Nephron (organoid): ENCODE data around the gene ASF1A.

ENCODE experiments used
- H3K27ac Mint-ChIP-seq, 3 experiments: 2 replicates each; pipeline ENCODE4 v1.8.0; 2020; ENCODE audit warnings: mixed read lengths in 3 of 3, mild to moderate bottlenecking in 2 of 3, moderate library complexity in 1 of 3
- H3K27me3 Mint-ChIP-seq: 2 replicates; pipeline ENCODE4 v1.8.0; 2021; ENCODE audit warnings: low read depth, mild to moderate bottlenecking, moderate library complexity, mixed read lengths
- H3K36me3 Mint-ChIP-seq: 2 replicates; pipeline ENCODE4 v1.8.0; 2020; ENCODE audit warnings: low read depth, mixed read lengths
- H3K4me1 Mint-ChIP-seq: 2 replicates; pipeline ENCODE4 v1.8.0; 2020; ENCODE audit warnings: mixed read lengths
- H3K4me3 Mint-ChIP-seq, 3 experiments: 2 replicates each; pipeline ENCODE4 v1.8.0; 2020; ENCODE audit warnings: mild to moderate bottlenecking in 3 of 3, mixed read lengths in 3 of 3, moderate library complexity in 2 of 3
- H3K9me3 Mint-ChIP-seq: 2 replicates; pipeline ENCODE4 v1.8.0; 2020; ENCODE audit warnings: mixed read lengths
- CTCF ChIP-seq, 3 experiments: fragments of 200-600 bp; sonication (generic); IDR thresholded peaks; one replicate each; pipeline ENCODE4 v1.5.0; 2021; ENCODE audit warnings: antibody characterized with exemption in 3 of 3; ENCODE audit not compliant: unreplicated experiment in 3 of 3

ASF1A gene

GRCh38 chr6:118897386-118897785 lies 3.4 kb downstream of the ASF1A start:
- Mint-ChIP-seq H3K27me3 (no peaks in the 10 kb centered on the region), H3K9me3 (no peaks in the 10 kb centered on the region), H3K27ac (peak overlapping the region in 2 of 3 experiments; percentile 37 to 45)

GRCh38 chr6:118899948-118900347 lies 6.0 kb downstream of the ASF1A start:
- H3K36me3 Mint-ChIP-seq, result peaks cover 62% of the 10 kb centered on the region
- peaks cover 37% of the 10 kb centered on the region for H3K4me1 Mint-ChIP-seq
- H3K27ac Mint-ChIP-seq, result peak overlapping the region in 1 of 3 experiments; percentile 7
- H3K4me3 Mint-ChIP-seq, result no peak overlapping the region
- no peaks in the 10 kb centered on the region for H3K27me3 Mint-ChIP-seq
- no peak for TF ChIP-seq CTCF (IDR thresholded peaks at IDR 0.05; ENCODE audit: unreplicated experiment in 3 of 3)
- H3K9me3 Mint-ChIP-seq, result no peaks in the 10 kb centered on the region

More at GRCh38 chr6:118897386-118897785, 3.4 kb downstream of the ASF1A start:
- peaks cover 40% of the 10 kb centered on the region for H3K36me3 Mint-ChIP-seq
- peaks cover 48% of the 10 kb centered on the region for H3K4me1 Mint-ChIP-seq
- peak overlapping the region; percentile 34 to 66 (median 56) for H3K4me3 Mint-ChIP-seq
- no peak for TF ChIP-seq CTCF (IDR thresholded peaks at IDR 0.05; ENCODE audit: unreplicated experiment in 3 of 3)

- Mint-ChIP-seq H3K4me1 (peaks cover 27% of the 10 kb centered on the region), H3K36me3 (peaks cover 83% of the 10 kb centered on the region), H3K27me3 (no peaks in the 10 kb centered on the region), H3K27ac (no peak overlapping the region), H3K4me3 (no peak overlapping the region), H3K9me3 (no peaks in the 10 kb centered on the region)
- TF ChIP-seq CTCF (IDR thresholded peaks at IDR 0.05; ENCODE audit: unreplicated experiment in 3 of 3), result no peak
These were observed 8.8 kb downstream of the ASF1A start for GRCh38 chr6:118902726-118903125.

- Mint-ChIP-seq H3K4me1 (peaks cover 23% of the 10 kb centered on the region), H3K4me3 (no peak overlapping the region), H3K27ac (no peak overlapping the region), H3K36me3 (peaks cover 85% of the 10 kb centered on the region), H3K27me3 (no peaks in the 10 kb centered on the region), H3K9me3 (no peaks in the 10 kb centered on the region)
- TF ChIP-seq CTCF (IDR thresholded peaks at IDR 0.05; ENCODE audit: unreplicated experiment in 3 of 3), result no peak
These were observed 9.2 kb downstream of the ASF1A start for GRCh38 chr6:118903138-118903537.

GRCh38 chr6:118903691-118904090 lies 9.7 kb downstream of the ASF1A start:
- no peak for TF ChIP-seq CTCF (IDR thresholded peaks at IDR 0.05; ENCODE audit: unreplicated experiment in 3 of 3)
- Mint-ChIP-seq H3K4me1 (peaks cover 22% of the 10 kb centered on the region), H3K9me3 (no peaks in the 10 kb centered on the region), H3K27ac (no peak overlapping the region), H3K27me3 (no peaks in the 10 kb centered on the region), H3K4me3 (no peak overlapping the region), H3K36me3 (peaks cover 84% of the 10 kb centered on the region)

- no peak for TF ChIP-seq CTCF (IDR thresholded peaks at IDR 0.05; ENCODE audit: unreplicated experiment in 3 of 3)
- Mint-ChIP-seq H3K27ac (no peak overlapping the region), H3K4me1 (peaks cover 10% of the 10 kb centered on the region), H3K4me3 (no peak overlapping the region), H3K36me3 (peaks cover 77% of the 10 kb centered on the region), H3K9me3 (no peaks in the 10 kb centered on the region), H3K27me3 (no peaks in the 10 kb centered on the region)
These were observed 11.1 kb downstream of the ASF1A start for GRCh38 chr6:118905084-118905483.
